Panc1 (cell line): ENCODE data around the gene SERAC1. TPM values are rescaled to one million over a fixed set of nuclear protein-coding genes. Genes with fewer than 3 reads are reported as not detected.
A peak's percentile ranks its signal among the peaks of the same experiment; 100 is the strongest.

Source experiments
- ATAC-seq: fragments of 200-7000 bp; cut with Tn5 transposase; 2 replicates; pipeline ENCODE4 v1.9.1; 2020; ENCODE audit warnings: mild to moderate bottlenecking, moderate library complexity
- BruUV-seq: library from RNA; stranded (reverse); fragments of 400-500 nt; replicated peaks from 2 replicates; lab custom pipeline; 2021; lab: Mats Ljungman, UMichigan
- CTCF ChIA-PET: fragments of 300-600 bp; sonication (Branson Sonifier 250); formaldehyde crosslinking; loops from one replicate; lab custom pipeline; 2022; ENCODE audit warnings: antibody characterized with exemption; lab: Charles Lee
- POLR2A ChIA-PET: fragments of 300-600 bp; sonication (Branson Sonifier 250); formaldehyde crosslinking; loops from one replicate; lab custom pipeline; 2022; ENCODE audit warnings: antibody characterized with exemption; lab: Charles Lee
- DNase-seq: peaks from one replicate; pipeline ENCODE4 v3.0.0-alpha.2; 2010; ENCODE audit warnings: low read depth, low spot score
- H3K27ac ChIP-seq: 2 replicates; pipeline ENCODE4 v1.5.1; 2011; ENCODE audit warnings: mild to moderate bottlenecking, low read length, inconsistent platforms
- H3K27me3 ChIP-seq: fragments of 200-500 bp; sonication (Bioruptor generic); 2 replicates; pipeline ENCODE4 v1.6.0; 2014; ENCODE audit warnings: low read length, inconsistent platforms; ENCODE audit not compliant: control insufficient read depth, insufficient read depth
- H3K36me3 ChIP-seq: fragments of 200-500 bp; sonication (Bioruptor generic); 2 replicates; pipeline ENCODE4 v1.5.1; 2014; ENCODE audit warnings: inconsistent platforms, mild to moderate bottlenecking, low read length, moderate library complexity; ENCODE audit not compliant: control insufficient read depth, insufficient read depth
- H3K4me1 ChIP-seq: 2 replicates; pipeline ENCODE4 v1.5.1; 2011; ENCODE audit warnings: inconsistent platforms, mild to moderate bottlenecking, low read length, moderate library complexity; ENCODE audit not compliant: control insufficient read depth, insufficient read depth
- H3K4me3 ChIP-seq, 2 experiments: 2 replicates each; pipeline ENCODE4 v1.5.1; 2011 to 2012; ENCODE audit warnings: low read depth in 2 of 2, low read length in 2 of 2, mild to moderate bottlenecking in 2 of 2, inconsistent platforms in 1 of 2, moderate library complexity in 1 of 2
- H3K9me3 ChIP-seq: fragments of 200-500 bp; sonication (Bioruptor generic); 2 replicates; pipeline ENCODE4 v1.5.1; 2014; ENCODE audit warnings: low read depth, mild to moderate bottlenecking, inconsistent platforms, low read length, moderate library complexity; ENCODE audit not compliant: control insufficient read depth, insufficient read depth
- POLR2AphosphoS5 ChIP-seq: IDR thresholded peaks from 2 replicates; pipeline ENCODE4 v1.6.1; 2012; ENCODE audit warnings: mild to moderate bottlenecking, low read depth, low read length, moderate library complexity
- REST ChIP-seq, 2 experiments: IDR thresholded peaks; 2 replicates each; pipeline ENCODE4 v1.6.1; 2011 to 2012; ENCODE audit warnings: low read depth in 2 of 2, control low read depth in 1 of 2, low read length in 1 of 2, mild to moderate bottlenecking in 1 of 2, moderate library complexity in 1 of 2; ENCODE audit not compliant: insufficient read depth in 1 of 2
- SIN3A ChIP-seq: IDR thresholded peaks from 2 replicates; pipeline ENCODE4 v1.6.1; 2012; ENCODE audit warnings: low read depth, mild to moderate bottlenecking, low read length, moderate library complexity, borderline replicate concordance; ENCODE audit not compliant: insufficient read depth
- TCF7L2 ChIP-seq: IDR thresholded peaks from 2 replicates; pipeline ENCODE4 v1.6.1; 2011; ENCODE audit warnings: mild to moderate bottlenecking, low read depth, low read length, inconsistent platforms
- in situ Hi-C: cut with HindIII; loops from 2 replicates; pipeline ENCODE4 v1.10.0; 2016; ENCODE audit warnings: low sequenced_read_pairs, low pct_unique_long_range_greater_than_20kb
- intact Hi-C: fragments of 100-400 bp; cut with micrococcal nuclease; formaldehyde crosslinking; loops from one replicate; pipeline ENCODE4 v1.10.0; 2022; ENCODE audit not compliant: unreplicated experiment
- total RNA-seq: library from RNA; stranded (reverse); gene quantifications from one replicate; pipeline ENCODE4 v1.2.1, GENCODE V29; 2021; ENCODE audit not compliant: unreplicated experiment
- TF ChIP-seq, protein P1 (sequence below): fragments of 450-650 bp; IDR thresholded peaks from 2 replicates; pipeline ENCODE4 v1.5.1; 2017; ENCODE audit warnings: mild to moderate bottlenecking

SERAC1 gene
- total RNA-seq, 1 experiment from 2014 or later, result 8.2 TPM

GRCh38 chr6:158154816-158155215 is 13.2 kb downstream of the SERAC1 start:
- ChIA-PET POLR2A (no interaction called here), CTCF (no interaction called here)
- no peaks in the 10 kb centered on the region for H3K27me3 ChIP-seq
- in situ Hi-C loops, result no loop called here
- ATAC-seq (no peak), DNase-seq (no peak)
- BruUV-seq, result TSS peak; percentile 39
- H3K4me1 ChIP-seq, result no peaks in the 10 kb centered on the region; the same call in 1 of the 2 replicates
- H3K27ac ChIP-seq, result no peak overlapping the region
- TF ChIP-seq TCF7L2 (no peak), SIN3A (no peak), REST (IDR thresholded peaks at IDR 0.05; ENCODE audit: insufficient read depth in 1 of 2, low read depth in 2 of 2, low read length in 1 of 2) (no peak), POLR2AphosphoS5 (no peak)
- TF ChIP-seq, protein P1, sequence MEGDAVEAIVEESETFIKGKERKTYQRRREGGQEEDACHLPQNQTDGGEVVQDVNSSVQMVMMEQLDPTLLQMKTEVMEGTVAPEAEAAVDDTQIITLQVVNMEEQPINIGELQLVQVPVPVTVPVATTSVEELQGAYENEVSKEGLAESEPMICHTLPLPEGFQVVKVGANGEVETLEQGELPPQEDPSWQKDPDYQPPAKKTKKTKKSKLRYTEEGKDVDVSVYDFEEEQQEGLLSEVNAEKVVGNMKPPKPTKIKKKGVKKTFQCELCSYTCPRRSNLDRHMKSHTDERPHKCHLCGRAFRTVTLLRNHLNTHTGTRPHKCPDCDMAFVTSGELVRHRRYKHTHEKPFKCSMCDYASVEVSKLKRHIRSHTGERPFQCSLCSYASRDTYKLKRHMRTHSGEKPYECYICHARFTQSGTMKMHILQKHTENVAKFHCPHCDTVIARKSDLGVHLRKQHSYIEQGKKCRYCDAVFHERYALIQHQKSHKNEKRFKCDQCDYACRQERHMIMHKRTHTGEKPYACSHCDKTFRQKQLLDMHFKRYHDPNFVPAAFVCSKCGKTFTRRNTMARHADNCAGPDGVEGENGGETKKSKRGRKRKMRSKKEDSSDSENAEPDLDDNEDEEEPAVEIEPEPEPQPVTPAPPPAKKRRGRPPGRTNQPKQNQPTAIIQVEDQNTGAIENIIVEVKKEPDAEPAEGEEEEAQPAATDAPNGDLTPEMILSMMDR, result no peak
- no peaks in the 10 kb centered on the region for H3K9me3 ChIP-seq
- peaks cover 8% of the 10 kb centered on the region for H3K36me3 ChIP-seq
- intact Hi-C loops, result no loop called here
- H3K4me3 ChIP-seq, result no peak overlapping the region

GRCh38 chr6:158153576-158153975 is 14.5 kb downstream of the SERAC1 start:
- Histone ChIP-seq H3K36me3 (peaks cover 8% of the 10 kb centered on the region), H3K27me3 (no peaks in the 10 kb centered on the region), H3K4me3 (no peak overlapping the region), H3K9me3 (no peaks in the 10 kb centered on the region), H3K4me1 (no peaks in the 10 kb centered on the region; the same call in 1 of the 2 replicates), H3K27ac (no peak overlapping the region)
- in situ Hi-C loops (no loop called here), intact Hi-C loops (no loop called here)
- ATAC-seq, result no peak
- ChIA-PET POLR2A (interaction anchor here (0.6 kb wide), 1 partner anchor 61 kb away, joined by 9 read pairs; no protein-coding TSS in a partner anchor), CTCF (interaction anchor here (0.7 kb wide), 1 partner anchor 394 kb away, joined by 11 read pairs; no protein-coding TSS in a partner anchor)
- BruUV-seq, result no TSS peak
- TF ChIP-seq, protein P1, result no peak
- DNase-seq, result no peak
